HG03469 (cell line): ENCODE measurements around the gene IL24.

Source experiments
- ATAC-seq: cut with Tn5 transposase; IDR thresholded peaks from one replicate; pipeline ENCODE4 v1.9.1; 2021; ENCODE audit warnings: mild to moderate bottlenecking, moderate library complexity, moderate number of reproducible peaks; ENCODE audit not compliant: unreplicated experiment

The IL24 gene

GRCh38 chr1:206903687-206904086, 6.4 kb downstream of the IL24 start:
- ATAC-seq: no peak

- ATAC-seq: no peak
Observed at GRCh38 chr1:206904423-206905142, 7.3 kb downstream of the IL24 start.

- no peak for ATAC-seq
Observed at GRCh38 chr1:206905295-206906164, 8.3 kb downstream of the IL24 start.

GRCh38 chr1:206907304-206907991, 10.2 kb downstream of the IL24 start:
- no peak for ATAC-seq

- no peak for ATAC-seq
Observed at GRCh38 chr1:206908038-206908437, 10.8 kb downstream of the IL24 start.

GRCh38 chr1:206909161-206909882, 12.1 kb downstream of the IL24 start:
- no peak for ATAC-seq

GRCh38 chr1:206909883-206910318, 12.7 kb downstream of the IL24 start:
- ATAC-seq: no peak

- no peak for ATAC-seq
Observed at GRCh38 chr1:206911064-206911663, 13.9 kb downstream of the IL24 start.

GRCh38 chr1:206912445-206913095, 15.3 kb downstream of the IL24 start:
- no peak for ATAC-seq

GRCh38 chr1:206913766-206914537, 16.7 kb downstream of the IL24 start:
- ATAC-seq: no peak

- ATAC-seq: no peak
Observed at GRCh38 chr1:206915030-206915735, 17.9 kb downstream of the IL24 start.

GRCh38 chr1:206916000-206916709, 18.9 kb downstream of the IL24 start:
- no peak for ATAC-seq

GRCh38 chr1:206918076-206918475, 20.8 kb downstream of the IL24 start:
- ATAC-seq: no peak

GRCh38 chr1:206921772-206922265, 24.6 kb downstream of the IL24 start, which contains the start of gene FCMR:
Gene FCMR, minus strand, starts transcription at chr1:206921941. Its CDS starts 87 bp downstream, at chr1:206921854.
- ATAC-seq: no peak

GRCh38 chr1:206922524-206922923, 25.3 kb downstream of the IL24 start:
- no peak for ATAC-seq

GRCh38 chr1:206923009-206923960, 26.0 kb downstream of the IL24 start:
- no peak for ATAC-seq
